Measurements from ENCODE around the gene ATXN1.

DNA sequence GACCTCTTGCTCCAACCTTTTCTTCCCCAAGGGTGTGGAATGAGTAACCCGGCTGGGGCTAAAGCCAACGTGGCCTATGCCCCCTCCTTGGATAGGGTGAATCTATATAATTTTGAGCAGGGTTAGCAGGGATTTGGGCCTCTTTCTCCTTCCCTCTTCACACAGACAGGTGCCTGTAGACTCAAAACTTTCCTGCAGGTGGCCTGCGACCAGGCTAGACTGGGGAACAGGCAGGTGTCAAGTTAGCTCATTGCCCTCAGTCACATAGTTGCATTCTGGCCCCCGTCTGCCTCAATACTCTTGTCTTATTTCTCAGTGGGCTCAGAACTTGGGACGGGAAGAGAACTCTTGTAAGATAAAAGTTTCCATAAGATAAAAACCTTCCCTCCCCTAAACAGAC is 243.0 kb downstream of the ATXN1 start:
- no peak for TF ChIP-seq CTCF (IDR thresholded peaks at IDR 0.05)
- TF ChIP-seq POLR2A (IDR thresholded peaks at IDR 0.05), result no peak

Measured in testis (tissue), 2 donors.